SW480 (cell line): ENCODE results near the gene ADAM21.
"Not testable (repeated sequence)": the region's sequence is repeated elsewhere in the genome, so short reads cannot be mapped to it uniquely, and the experiment has no call there.

ENCODE experiments used
- DNase-seq: peaks from one replicate; pipeline ENCODE4 v3.0.0-alpha.2; 2016; ENCODE audit warnings: low spot score

Gene ADAM21

GRCh38 chr14:70477356-70478105 lies 25.6 kb downstream of the ADAM21 start:
- DNase-seq, result not testable (repeated sequence)

GRCh38 chr14:70489579-70490200 lies 37.7 kb downstream of the ADAM21 start:
- DNase-seq, result no peak

- DNase-seq, result no peak
Measured at GRCh38 chr14:70498191-70498590, 46.2 kb downstream of the ADAM21 start.
